ENCODE results near the gene DUSP5. TPM values are rescaled to one million over a fixed set of nuclear protein-coding genes. Genes with fewer than 3 reads are reported as not detected.
"Not testable (repeated sequence)": the region's sequence is repeated elsewhere in the genome, so short reads cannot be mapped to it uniquely, and the experiment has no call there.

The DUSP5 gene
- total RNA-seq, 1 donor: 10.1 TPM

DNA sequence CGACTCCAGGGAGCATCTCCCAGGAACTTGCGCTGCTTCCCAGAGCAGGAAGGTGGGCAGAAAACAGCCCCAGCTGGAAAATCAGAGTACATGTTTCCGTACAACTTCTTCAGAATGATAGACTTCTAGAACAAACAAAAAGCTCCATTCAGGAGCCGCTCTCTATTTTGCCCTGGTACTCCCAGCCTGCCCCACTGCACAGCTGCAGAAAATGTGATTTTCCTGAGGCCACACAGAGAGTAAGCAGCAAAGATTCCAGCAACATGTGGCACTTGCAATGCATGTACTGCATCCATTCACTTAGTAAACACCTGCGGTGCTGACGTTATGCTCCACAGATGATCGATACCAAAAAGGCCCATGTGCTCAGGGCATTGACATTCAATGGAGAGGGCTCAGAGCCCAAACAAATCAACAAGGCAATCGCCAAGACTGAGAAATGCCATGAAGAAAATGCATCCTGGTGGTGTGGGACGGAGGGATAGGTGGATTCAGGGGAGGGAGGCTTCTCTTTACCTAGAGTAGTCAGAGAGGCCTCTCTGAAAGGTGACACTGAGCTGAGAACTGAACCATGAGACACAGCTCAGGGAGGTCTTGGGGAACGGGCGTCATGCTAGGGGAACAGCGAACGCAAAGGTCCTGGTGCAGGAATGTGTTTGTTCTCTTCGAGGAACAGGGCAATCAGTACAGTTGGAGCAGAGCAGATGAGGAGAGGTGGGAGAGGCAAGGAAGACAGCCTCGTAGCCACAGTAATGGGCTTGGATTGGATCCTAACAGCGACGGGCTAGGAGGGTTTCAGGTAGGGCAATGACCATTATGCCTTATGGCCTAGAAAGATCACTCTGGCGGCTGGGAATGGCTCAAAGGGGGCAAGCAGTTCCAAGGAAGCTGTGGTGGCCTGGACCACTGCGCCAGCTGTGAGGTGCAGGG is 35.3 kb upstream of the DUSP5 start:
- Histone ChIP-seq H3K36me3 (ENCODE audit: insufficient read depth, low read length) (no peaks in the 10 kb centered on the region), H3K4me3 (ENCODE audit: insufficient read depth, low read length) (no peak overlapping the region), H3K4me1 (ENCODE audit: insufficient read depth, low read length) (peaks cover 16% of the 10 kb centered on the region), H3K27me3 (ENCODE audit: insufficient read depth, low read length) (no peaks in the 10 kb centered on the region), H3K79me2 (ENCODE audit: insufficient read depth, low read length) (no peaks in the 10 kb centered on the region), H2AFZ (ENCODE audit: low read length) (no peak overlapping the region), H4K20me1 (ENCODE audit: insufficient read depth, low read length) (no peaks in the 10 kb centered on the region), H3K9me3 (ENCODE audit: low read depth, low read length) (no peaks in the 10 kb centered on the region), H3K27ac (ENCODE audit: low read depth, low read length) (no peak overlapping the region), H3K4me2 (ENCODE audit: insufficient read depth, low read length) (no peak overlapping the region)
- TF ChIP-seq, protein P1, sequence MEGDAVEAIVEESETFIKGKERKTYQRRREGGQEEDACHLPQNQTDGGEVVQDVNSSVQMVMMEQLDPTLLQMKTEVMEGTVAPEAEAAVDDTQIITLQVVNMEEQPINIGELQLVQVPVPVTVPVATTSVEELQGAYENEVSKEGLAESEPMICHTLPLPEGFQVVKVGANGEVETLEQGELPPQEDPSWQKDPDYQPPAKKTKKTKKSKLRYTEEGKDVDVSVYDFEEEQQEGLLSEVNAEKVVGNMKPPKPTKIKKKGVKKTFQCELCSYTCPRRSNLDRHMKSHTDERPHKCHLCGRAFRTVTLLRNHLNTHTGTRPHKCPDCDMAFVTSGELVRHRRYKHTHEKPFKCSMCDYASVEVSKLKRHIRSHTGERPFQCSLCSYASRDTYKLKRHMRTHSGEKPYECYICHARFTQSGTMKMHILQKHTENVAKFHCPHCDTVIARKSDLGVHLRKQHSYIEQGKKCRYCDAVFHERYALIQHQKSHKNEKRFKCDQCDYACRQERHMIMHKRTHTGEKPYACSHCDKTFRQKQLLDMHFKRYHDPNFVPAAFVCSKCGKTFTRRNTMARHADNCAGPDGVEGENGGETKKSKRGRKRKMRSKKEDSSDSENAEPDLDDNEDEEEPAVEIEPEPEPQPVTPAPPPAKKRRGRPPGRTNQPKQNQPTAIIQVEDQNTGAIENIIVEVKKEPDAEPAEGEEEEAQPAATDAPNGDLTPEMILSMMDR (IDR thresholded peaks at IDR 0.05; ENCODE audit: extremely low read depth, low read depth, low read length): no peak
- DNase-seq (ENCODE audit: insufficient read length, low spot score, missing footprints): peak; percentile 69

DNA sequence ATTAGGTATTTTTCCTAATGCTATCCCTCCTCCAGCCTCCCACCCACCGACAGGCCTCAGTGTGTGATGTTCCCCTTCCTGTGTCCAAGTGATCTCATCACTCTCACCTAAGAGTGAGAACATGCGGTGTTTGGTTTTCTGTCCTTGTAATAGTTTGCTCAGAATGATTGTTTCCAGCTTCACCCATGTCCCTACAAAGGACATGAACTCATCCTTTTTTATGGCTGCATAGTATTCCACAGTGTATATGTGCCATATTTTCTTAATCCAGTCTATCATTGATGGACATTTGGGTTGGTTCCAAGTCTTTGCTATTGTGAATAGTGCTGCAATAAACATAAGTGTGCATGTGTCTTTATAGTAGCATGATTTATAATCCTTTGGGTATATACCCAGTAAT is 29.4 kb upstream of the DUSP5 start:
- not testable (repeated sequence) for H4K20me1 ChIP-seq (ENCODE audit: insufficient read depth, low read length); H2AFZ ChIP-seq (ENCODE audit: low read length); H3K4me2 ChIP-seq (ENCODE audit: insufficient read depth, low read length); H3K4me3 ChIP-seq (ENCODE audit: insufficient read depth, low read length); H3K79me2 ChIP-seq (ENCODE audit: insufficient read depth, low read length); H3K27ac ChIP-seq (ENCODE audit: low read depth, low read length); DNase-seq (ENCODE audit: insufficient read length, low spot score, missing footprints); H3K27me3 ChIP-seq (ENCODE audit: insufficient read depth, low read length); H3K9me3 ChIP-seq (ENCODE audit: low read depth, low read length); H3K36me3 ChIP-seq (ENCODE audit: insufficient read depth, low read length)
- H3K4me1 ChIP-seq (ENCODE audit: insufficient read depth, low read length): peaks cover 11% of the 10 kb centered on the region

DNA sequence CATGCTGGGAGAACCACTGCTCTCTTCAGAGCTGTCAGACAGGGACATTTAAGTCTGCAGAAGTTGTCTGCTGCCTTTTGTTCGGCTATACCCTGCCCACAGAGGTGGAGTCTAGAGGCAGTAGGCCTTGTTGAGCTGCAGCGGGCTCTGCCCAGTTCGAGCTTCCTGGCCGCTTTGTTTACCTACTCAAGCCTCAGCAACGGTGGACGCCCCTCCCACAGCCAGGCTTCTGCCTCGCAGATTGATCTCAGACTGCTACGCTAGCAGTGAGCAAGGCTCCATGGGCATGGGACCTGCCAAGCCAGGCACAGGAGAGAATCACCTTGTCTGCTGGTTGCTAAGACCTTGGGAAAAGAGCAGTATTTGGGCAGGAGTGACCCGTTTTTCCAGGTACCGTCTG is 27.2 kb upstream of the DUSP5 start:
- not testable (repeated sequence) for H3K79me2 ChIP-seq (ENCODE audit: insufficient read depth, low read length); H3K27me3 ChIP-seq (ENCODE audit: insufficient read depth, low read length); H3K4me3 ChIP-seq (ENCODE audit: insufficient read depth, low read length); DNase-seq (ENCODE audit: insufficient read length, low spot score, missing footprints); H3K36me3 ChIP-seq (ENCODE audit: insufficient read depth, low read length); H3K4me2 ChIP-seq (ENCODE audit: insufficient read depth, low read length); H3K27ac ChIP-seq (ENCODE audit: low read depth, low read length); H3K9me3 ChIP-seq (ENCODE audit: low read depth, low read length); H2AFZ ChIP-seq (ENCODE audit: low read length); H4K20me1 ChIP-seq (ENCODE audit: insufficient read depth, low read length)
- H3K4me1 ChIP-seq (ENCODE audit: insufficient read depth, low read length): peaks cover 11% of the 10 kb centered on the region

DNA sequence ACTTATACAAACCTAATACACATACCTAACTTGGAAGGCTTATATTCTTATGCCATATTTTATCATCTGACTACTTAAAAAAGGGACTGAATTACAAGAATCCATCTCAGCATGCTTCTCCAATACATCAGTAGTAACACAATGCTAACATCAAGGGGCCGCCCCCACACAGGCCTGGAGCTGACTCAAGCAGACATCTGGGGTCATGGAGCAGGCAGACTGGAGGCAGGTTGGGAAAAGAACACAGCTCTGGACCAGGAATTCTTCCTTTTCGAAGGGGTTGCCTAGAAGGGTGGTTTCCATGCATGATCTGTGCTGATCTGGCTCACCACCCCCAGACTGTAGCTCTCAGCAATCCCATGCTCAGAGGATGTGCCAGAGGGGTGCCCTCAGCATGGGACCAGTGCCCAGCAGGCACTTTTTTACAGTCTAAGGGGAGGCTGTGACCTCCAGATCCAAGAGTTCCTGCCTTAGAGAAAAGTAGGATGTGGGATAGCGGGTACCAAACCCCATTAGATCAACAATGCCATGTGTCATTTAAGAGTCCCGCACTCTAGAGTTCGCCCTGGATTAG is 26.1 kb upstream of the DUSP5 start:
- Histone ChIP-seq H4K20me1 (ENCODE audit: insufficient read depth, low read length) (no peaks in the 10 kb centered on the region), H3K27me3 (ENCODE audit: insufficient read depth, low read length) (no peaks in the 10 kb centered on the region), H3K4me1 (ENCODE audit: insufficient read depth, low read length) (peaks cover 11% of the 10 kb centered on the region), H3K4me2 (ENCODE audit: insufficient read depth, low read length) (peak overlapping the region; percentile 39), H3K79me2 (ENCODE audit: insufficient read depth, low read length) (no peaks in the 10 kb centered on the region), H2AFZ (ENCODE audit: low read length) (no peak overlapping the region), H3K9me3 (ENCODE audit: low read depth, low read length) (no peaks in the 10 kb centered on the region), H3K27ac (ENCODE audit: low read depth, low read length) (no peak overlapping the region), H3K4me3 (ENCODE audit: insufficient read depth, low read length) (no peak overlapping the region), H3K36me3 (ENCODE audit: insufficient read depth, low read length) (no peaks in the 10 kb centered on the region)
- peak; percentile 88 for DNase-seq (ENCODE audit: insufficient read length, low spot score, missing footprints)
- TF ChIP-seq, protein P1 (IDR thresholded peaks at IDR 0.05; ENCODE audit: extremely low read depth, low read depth, low read length): no peak

DNA sequence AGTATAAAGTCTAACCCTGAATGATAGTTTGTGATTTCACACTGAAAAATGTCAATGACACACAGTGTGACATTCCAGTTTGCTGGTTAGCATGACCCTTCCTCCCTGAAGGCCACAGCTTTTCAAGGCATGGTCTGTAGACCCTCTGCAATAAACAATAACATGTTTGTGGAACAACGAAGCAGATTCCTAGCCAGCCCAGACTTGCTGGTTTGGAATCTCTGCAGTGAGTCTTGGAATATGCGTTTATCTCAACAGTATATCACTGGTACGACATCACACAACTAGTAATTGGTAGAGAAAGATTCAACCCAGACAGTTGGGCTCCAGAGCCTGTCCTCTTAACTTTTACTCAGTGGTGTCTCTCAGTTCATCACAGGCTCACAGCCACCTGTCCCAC is 23.7 kb upstream of the DUSP5 start:
- no peak for DNase-seq (ENCODE audit: insufficient read length, low spot score, missing footprints)
- no peaks in the 10 kb centered on the region for H3K79me2 ChIP-seq (ENCODE audit: insufficient read depth, low read length)
- TF ChIP-seq, protein P1 (IDR thresholded peaks at IDR 0.05; ENCODE audit: extremely low read depth, low read depth, low read length): no peak
- no peaks in the 10 kb centered on the region for H3K9me3 ChIP-seq (ENCODE audit: low read depth, low read length)
- H3K27ac ChIP-seq (ENCODE audit: low read depth, low read length): no peak overlapping the region
- H3K4me1 ChIP-seq (ENCODE audit: insufficient read depth, low read length): peaks cover 11% of the 10 kb centered on the region
- no peak overlapping the region for H3K4me3 ChIP-seq (ENCODE audit: insufficient read depth, low read length)
- H3K36me3 ChIP-seq (ENCODE audit: insufficient read depth, low read length): no peaks in the 10 kb centered on the region
- no peaks in the 10 kb centered on the region for H4K20me1 ChIP-seq (ENCODE audit: insufficient read depth, low read length)
- H3K4me2 ChIP-seq (ENCODE audit: insufficient read depth, low read length): no peak overlapping the region
- H2AFZ ChIP-seq (ENCODE audit: low read length): no peak overlapping the region
- no peaks in the 10 kb centered on the region for H3K27me3 ChIP-seq (ENCODE audit: insufficient read depth, low read length)

All from osteoblast (primary cell).